H9 (cell line): ENCODE measurements around the gene HCCS. TPM values are rescaled to one million over a fixed set of nuclear protein-coding genes. Genes with fewer than 3 reads are reported as not detected.
A peak's percentile ranks its signal among the peaks of the same experiment; 100 is the strongest.

ENCODE experiments used
- DNase-seq: peaks from one replicate; pipeline ENCODE4 v3.0.0-alpha.2; 2017
- H2AFZ ChIP-seq: one replicate; pipeline ENCODE4 v1.6.1; 2013; ENCODE audit warnings: mild to moderate bottlenecking, low read length, control low read depth, moderate library complexity
- H2AK5ac ChIP-seq: 2 replicates; pipeline ENCODE4 v1.6.1; 2013; ENCODE audit warnings: low read length, control low read depth, mixed read lengths; ENCODE audit not compliant: insufficient read length
- H2BK120ac ChIP-seq: one replicate; pipeline ENCODE4 v1.6.1; 2013; ENCODE audit warnings: low read depth, mild to moderate bottlenecking, low read length, control low read depth, inconsistent platforms; ENCODE audit not compliant: poor library complexity, severe bottlenecking
- H2BK12ac ChIP-seq: 2 replicates; pipeline ENCODE4 v1.6.1; 2013; ENCODE audit warnings: low read length, control low read depth, mixed read lengths, low read depth; ENCODE audit not compliant: insufficient read length
- H2BK15ac ChIP-seq: 2 replicates; pipeline ENCODE4 v1.6.1; 2013; ENCODE audit warnings: low read depth, low read length, control low read depth
- H2BK20ac ChIP-seq: one replicate; pipeline ENCODE4 v1.6.1; 2013; ENCODE audit warnings: low read depth, mild to moderate bottlenecking, low read length, control low read depth, inconsistent platforms; ENCODE audit not compliant: poor library complexity, severe bottlenecking
- H2BK5ac ChIP-seq: 2 replicates; pipeline ENCODE4 v1.6.1; 2013; ENCODE audit warnings: low read length, control low read depth, mixed read lengths; ENCODE audit not compliant: insufficient read length
- H3K14ac ChIP-seq: 2 replicates; pipeline ENCODE4 v1.6.1; 2013; ENCODE audit warnings: low read length, control low read depth; ENCODE audit not compliant: insufficient read depth
- H3K18ac ChIP-seq: 2 replicates; pipeline ENCODE4 v1.6.1; 2013; ENCODE audit warnings: low read depth, mild to moderate bottlenecking, mixed read lengths, low read length, control low read depth; ENCODE audit not compliant: insufficient read length
- H3K23ac ChIP-seq: 2 replicates; pipeline ENCODE4 v1.6.1; 2013; ENCODE audit warnings: low read length, control low read depth, mixed read lengths, low read depth; ENCODE audit not compliant: insufficient read length
- H3K23me2 ChIP-seq: 2 replicates; pipeline ENCODE4 v1.6.1; 2013; ENCODE audit warnings: low read depth, mild to moderate bottlenecking, mixed read lengths, low read length, control low read depth; ENCODE audit not compliant: insufficient read length, poor library complexity, severe bottlenecking
- H3K27ac ChIP-seq: 2 replicates; pipeline ENCODE4 v1.5.1; 2013; ENCODE audit warnings: low read length, control low read depth, mixed read lengths, low read depth; ENCODE audit not compliant: insufficient read length
- H3K27me3 ChIP-seq: 2 replicates; pipeline ENCODE4 v1.6.1; 2013; ENCODE audit warnings: low read length, control low read depth, inconsistent platforms; ENCODE audit not compliant: insufficient read depth
- H3K4ac ChIP-seq: 2 replicates; pipeline ENCODE4 v1.6.1; 2013; ENCODE audit warnings: low read depth, mild to moderate bottlenecking, control low read depth, inconsistent platforms, low read length, moderate library complexity
- H3K4me1 ChIP-seq: 2 replicates; pipeline ENCODE4 v1.6.1; 2013; ENCODE audit warnings: low read length, control low read depth, inconsistent platforms; ENCODE audit not compliant: insufficient read depth
- H3K4me2 ChIP-seq: 2 replicates; pipeline ENCODE4 v1.6.1; 2013; ENCODE audit warnings: low read length, control low read depth, mixed read lengths; ENCODE audit not compliant: insufficient read length, insufficient read depth
- H3K56ac ChIP-seq: 2 replicates; pipeline ENCODE4 v1.6.1; 2013; ENCODE audit warnings: low read depth, mild to moderate bottlenecking, mixed read lengths, low read length, control low read depth; ENCODE audit not compliant: insufficient read length
- H3K79me1 ChIP-seq: 2 replicates; pipeline ENCODE4 v1.6.1; 2013; ENCODE audit warnings: low read depth, mild to moderate bottlenecking, moderate library complexity, low read length, control low read depth, inconsistent platforms; ENCODE audit not compliant: insufficient read depth, poor library complexity, severe bottlenecking
- H3K79me2 ChIP-seq: 2 replicates; pipeline ENCODE4 v1.6.1; 2013; ENCODE audit warnings: low read length, control low read depth, inconsistent platforms; ENCODE audit not compliant: insufficient read depth
- H3K9ac ChIP-seq: 2 replicates; pipeline ENCODE4 v1.6.1; 2013; ENCODE audit warnings: low read length, control low read depth, mixed read lengths; ENCODE audit not compliant: insufficient read length; ENCODE audit errors: extremely low read depth
- H3K9me3 ChIP-seq: one replicate; pipeline ENCODE4 v1.6.1; 2013; ENCODE audit warnings: low read depth, low read length, inconsistent platforms; ENCODE audit not compliant: control insufficient read depth
- H3T11ph ChIP-seq: one replicate; pipeline ENCODE4 v1.6.1; 2013; ENCODE audit warnings: mild to moderate bottlenecking, low read length, control low read depth, inconsistent platforms
- H4K20me1 ChIP-seq: one replicate; pipeline ENCODE4 v1.6.1; 2013; ENCODE audit not compliant: control insufficient read depth, insufficient read length, insufficient read depth
- H4K5ac ChIP-seq: 2 replicates; pipeline ENCODE4 v1.6.1; 2013; ENCODE audit warnings: low read depth, mild to moderate bottlenecking, mixed read lengths, low read length, control low read depth; ENCODE audit not compliant: insufficient read length
- H4K8ac ChIP-seq: replicated peaks from 2 replicates; pipeline ENCODE4 v1.6.1; 2013; ENCODE audit warnings: low read length, control low read depth, mixed read lengths, low read depth; ENCODE audit not compliant: insufficient read length
- H4K91ac ChIP-seq: 2 replicates; pipeline ENCODE4 v1.6.1; 2013; ENCODE audit warnings: low read depth, mild to moderate bottlenecking, moderate library complexity, mixed read lengths, low read length, control low read depth; ENCODE audit not compliant: insufficient read length
- H3K27ac Mint-ChIP-seq, 3 experiments: 2 replicates in 2 of 3; 3 replicates in 1 of 3; pipeline ENCODE4 v1.8.0; 2020 to 2021; ENCODE audit warnings: mixed read lengths in 3 of 3, mild to moderate bottlenecking in 1 of 3, moderate library complexity in 1 of 3
- H3K27me3 Mint-ChIP-seq: 2 replicates; pipeline ENCODE4 v1.8.0; 2021; ENCODE audit warnings: low read depth, mild to moderate bottlenecking, moderate library complexity, mixed read lengths
- H3K36me3 Mint-ChIP-seq, 3 experiments: 2 replicates in 2 of 3; 3 replicates in 1 of 3; pipeline ENCODE4 v1.8.0; 2020 to 2021; ENCODE audit warnings: low read depth in 3 of 3, mixed read lengths in 3 of 3; ENCODE audit not compliant: insufficient read depth in 1 of 3
- H3K4me1 Mint-ChIP-seq, 2 experiments: 2 replicates each; pipeline ENCODE4 v1.8.0; 2020; ENCODE audit warnings: mixed read lengths in 2 of 2
- H3K4me3 Mint-ChIP-seq, 2 experiments: 2 replicates in 1 of 2; 3 replicates in 1 of 2; pipeline ENCODE4 v1.8.0; 2020 to 2021; ENCODE audit warnings: mild to moderate bottlenecking in 2 of 2, mixed read lengths in 2 of 2, moderate library complexity in 1 of 2
- H3K9me3 Mint-ChIP-seq, 2 experiments: 2 replicates in 1 of 2; 3 replicates in 1 of 2; pipeline ENCODE4 v1.8.0; 2020; ENCODE audit warnings: mild to moderate bottlenecking in 2 of 2, mixed read lengths in 2 of 2, moderate library complexity in 1 of 2
- WGBS: extraction: QIAGEN DNeasy Blood & Tissue Kit; methylation state at CpG from one replicate; pipeline ENCODE4 v1.1.7; 2013; ENCODE audit warnings: missing lambda C conversion rate, low lambda C conversion rate, mixed read lengths; ENCODE audit not compliant: insufficient read length; ENCODE audit errors: extremely low coverage; 5-methylcytosine and 5-hydroxymethylcytosine counted together
- long read RNA-seq: library from polyadenylated mRNA; unstranded; transcript quantifications from one replicate; pipeline ENCODE4 v2.0.0, GENCODE V29; 2020
- total RNA-seq: library from RNA; stranded (reverse); gene quantifications from 2 replicates; pipeline ENCODE4 v1.2.1, GENCODE V29; 2021
- TF ChIP-seq, protein P1 (sequence below): fragments of 200-600 bp; sonication (generic); conservative IDR thresholded peaks from 3 replicates; pipeline ENCODE4 v1.8.0; 2021; ENCODE audit warnings: antibody characterized with exemption, mild to moderate bottlenecking

Gene HCCS
- total RNA-seq: 39.2 and 44.4 TPM in 2 replicates
- long read RNA-seq, transcript HCCS-202 (7 exons, 1,072 nt): major isoform, 104 of 113 reads
- long read RNA-seq, transcript HCCS-201 (7 exons, 2,277 nt): minor isoform, 6 of 113 reads
- long read RNA-seq, partial matches to known transcripts: 1 of 113 reads
- long read RNA-seq, other reads (novel, unspliced or antisense): 0 of 113 reads

DNA sequence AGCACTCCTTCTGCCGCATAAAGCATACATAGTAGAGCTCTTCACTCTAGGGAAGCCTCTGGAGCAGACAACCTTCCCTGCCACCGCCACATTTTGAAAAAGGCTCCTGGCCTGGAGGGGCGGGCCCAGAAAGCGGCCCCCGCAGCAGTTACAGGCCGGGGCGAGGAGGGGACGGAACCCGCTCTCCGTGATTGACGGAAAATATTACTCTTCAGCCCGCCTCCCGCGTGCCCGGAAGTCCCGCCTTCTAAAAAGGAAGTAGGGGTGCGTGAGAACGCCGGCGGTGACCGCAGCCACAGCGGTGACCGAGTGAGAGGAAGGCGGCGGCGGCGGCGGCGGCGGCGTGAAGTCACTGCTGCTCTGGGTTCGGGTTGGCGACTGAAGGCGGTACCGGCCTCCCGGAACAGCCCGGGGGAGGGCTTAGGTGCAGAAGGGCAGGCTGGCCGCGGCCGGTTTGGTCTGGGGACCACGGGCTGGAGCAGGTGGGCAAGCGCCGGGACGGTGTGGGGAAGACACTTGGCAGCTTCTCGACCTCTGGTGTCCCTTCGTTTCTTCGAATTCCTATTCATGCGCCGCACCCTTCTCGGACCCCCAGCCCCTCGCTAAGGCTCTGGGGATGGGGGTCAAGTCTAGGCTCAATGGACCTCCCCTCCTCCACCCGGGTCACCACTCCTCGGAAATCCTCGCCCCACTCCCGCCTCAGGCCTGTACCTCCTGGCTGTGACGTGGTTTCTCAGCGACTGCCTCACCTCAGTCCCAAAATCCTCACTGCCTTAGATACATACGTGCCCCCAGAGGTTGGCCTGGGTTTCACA, at the start of gene HCCS:
Gene HCCS (plus strand): TSS at position 296 of the 815 bp plus-strand sequence. CDS start 729 bp downstream, outside the sequence.
- no CpG with 5 or more reads among the region's 58 CpGs for WGBS
- Histone ChIP-seq H3K4me1 (no peaks in the 10 kb centered on the region), H3K27me3 (no peaks in the 10 kb centered on the region), H2BK5ac (no peak within 1 kb of the TSS), H4K5ac (no peak within 1 kb of the TSS), H2AK5ac (no peak within 1 kb of the TSS), H2BK120ac (peak within 1 kb of the TSS; percentile 23), H3K9ac (peak within 1 kb of the TSS; percentile 81), H2BK20ac (no peak within 1 kb of the TSS), H3K18ac (peak within 1 kb of the TSS; percentile 90), H3K23ac (no peak within 1 kb of the TSS), H3K4me2 (peak within 1 kb of the TSS; percentile 89), H3T11ph (no peak within 1 kb of the TSS), H3K56ac (no peak within 1 kb of the TSS), H3K27ac (no peak within 1 kb of the TSS), H3K79me2 (peaks cover 3% of the 10 kb centered on the region; the same call in 1 of the 2 replicates), H2BK12ac (no peak within 1 kb of the TSS), H4K20me1 (no peaks in the 10 kb centered on the region), H3K79me1 (peaks cover 3% of the 10 kb centered on the region), H4K91ac (no peak within 1 kb of the TSS), H4K8ac (no peak within 1 kb of the TSS), H3K14ac (peak within 1 kb of the TSS; percentile 98), H2AFZ (no peak within 1 kb of the TSS), H3K9me3 (peaks cover 4% of the 10 kb centered on the region), H3K23me2 (peaks cover 3% of the 10 kb centered on the region), H3K4ac (no peak within 1 kb of the TSS), H2BK15ac (no peak within 1 kb of the TSS)
- peak within 1 kb of the TSS; percentile 88 to 96 (median 96) for H3K27ac Mint-ChIP-seq
- no peak within 1 kb of the TSS; a peak in 4 of 5 replicates for H3K4me3 Mint-ChIP-seq
- peaks cover 10 to 42% (median 28%) of the 10 kb centered on the region in 3 experiments; a peak in 6 of 7 replicates for H3K36me3 Mint-ChIP-seq
- TF ChIP-seq, protein P1, sequence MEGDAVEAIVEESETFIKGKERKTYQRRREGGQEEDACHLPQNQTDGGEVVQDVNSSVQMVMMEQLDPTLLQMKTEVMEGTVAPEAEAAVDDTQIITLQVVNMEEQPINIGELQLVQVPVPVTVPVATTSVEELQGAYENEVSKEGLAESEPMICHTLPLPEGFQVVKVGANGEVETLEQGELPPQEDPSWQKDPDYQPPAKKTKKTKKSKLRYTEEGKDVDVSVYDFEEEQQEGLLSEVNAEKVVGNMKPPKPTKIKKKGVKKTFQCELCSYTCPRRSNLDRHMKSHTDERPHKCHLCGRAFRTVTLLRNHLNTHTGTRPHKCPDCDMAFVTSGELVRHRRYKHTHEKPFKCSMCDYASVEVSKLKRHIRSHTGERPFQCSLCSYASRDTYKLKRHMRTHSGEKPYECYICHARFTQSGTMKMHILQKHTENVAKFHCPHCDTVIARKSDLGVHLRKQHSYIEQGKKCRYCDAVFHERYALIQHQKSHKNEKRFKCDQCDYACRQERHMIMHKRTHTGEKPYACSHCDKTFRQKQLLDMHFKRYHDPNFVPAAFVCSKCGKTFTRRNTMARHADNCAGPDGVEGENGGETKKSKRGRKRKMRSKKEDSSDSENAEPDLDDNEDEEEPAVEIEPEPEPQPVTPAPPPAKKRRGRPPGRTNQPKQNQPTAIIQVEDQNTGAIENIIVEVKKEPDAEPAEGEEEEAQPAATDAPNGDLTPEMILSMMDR: no peak; the same call in 2 of the 3 replicates
- H3K4me1 Mint-ChIP-seq: 0 out of 4 replicates have a peak, but pooled peaks cover 0 to 4% of the 10 kb centered on the region in 2 experiments
- DNase-seq: peak; percentile 81
- no peaks in the 10 kb centered on the region for H3K27me3 Mint-ChIP-seq
- H3K9me3 Mint-ChIP-seq: peaks cover 44 to 51% of the 10 kb centered on the region in 2 experiments
